GM18909 (cell line): ENCODE results near the gene ARHGEF17.
A peak's percentile ranks its signal among the peaks of the same experiment; 100 is the strongest.

ENCODE experiments used
- ATAC-seq: cut with Tn5 transposase; IDR thresholded peaks from one replicate; pipeline ENCODE4 v1.9.1; 2021; ENCODE audit warnings: mild to moderate bottlenecking; ENCODE audit not compliant: unreplicated experiment, poor library complexity

Gene ARHGEF17

DNA sequence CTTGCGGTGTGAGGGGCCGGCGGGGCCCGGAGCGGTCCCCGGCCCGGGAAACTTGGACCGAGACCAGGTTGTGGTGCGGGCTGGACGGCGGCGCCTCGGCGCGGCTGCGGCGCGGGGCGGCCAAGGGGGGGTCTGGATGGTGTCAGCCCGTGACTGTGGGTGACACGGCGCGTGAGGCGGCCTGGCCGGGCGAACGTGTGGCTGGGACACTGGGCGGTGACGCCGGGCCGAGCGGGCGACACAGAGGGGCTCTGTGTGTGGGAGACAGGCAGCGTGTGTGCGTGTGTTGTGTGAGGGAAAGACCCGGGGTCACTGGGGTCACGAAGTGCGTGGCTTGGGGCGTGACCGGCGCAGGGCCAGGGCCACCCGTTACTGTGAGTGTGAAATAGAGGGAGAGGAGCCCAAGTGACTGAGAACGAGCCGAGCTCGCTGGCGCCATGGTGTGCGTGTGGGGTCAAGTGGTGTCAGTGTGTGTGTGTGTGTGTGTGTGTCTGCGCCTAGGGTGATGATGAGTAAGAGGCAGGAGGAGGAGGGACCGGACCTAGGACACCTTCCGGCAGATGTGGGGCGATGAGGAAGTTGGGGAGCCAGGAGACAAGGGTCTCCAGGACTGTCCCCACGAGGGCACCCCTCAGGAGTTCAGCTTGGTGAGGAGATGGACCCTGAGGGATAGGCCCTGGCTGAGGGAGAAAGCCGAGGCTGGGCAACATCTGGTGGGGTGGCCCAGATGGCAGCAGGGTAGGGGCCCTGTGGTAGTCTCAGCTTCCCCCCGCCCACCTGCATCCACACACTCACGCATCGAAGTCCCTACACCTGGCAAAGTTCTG lies 68.9 kb downstream of the ARHGEF17 start:
- ATAC-seq: peak; percentile 24

DNA sequence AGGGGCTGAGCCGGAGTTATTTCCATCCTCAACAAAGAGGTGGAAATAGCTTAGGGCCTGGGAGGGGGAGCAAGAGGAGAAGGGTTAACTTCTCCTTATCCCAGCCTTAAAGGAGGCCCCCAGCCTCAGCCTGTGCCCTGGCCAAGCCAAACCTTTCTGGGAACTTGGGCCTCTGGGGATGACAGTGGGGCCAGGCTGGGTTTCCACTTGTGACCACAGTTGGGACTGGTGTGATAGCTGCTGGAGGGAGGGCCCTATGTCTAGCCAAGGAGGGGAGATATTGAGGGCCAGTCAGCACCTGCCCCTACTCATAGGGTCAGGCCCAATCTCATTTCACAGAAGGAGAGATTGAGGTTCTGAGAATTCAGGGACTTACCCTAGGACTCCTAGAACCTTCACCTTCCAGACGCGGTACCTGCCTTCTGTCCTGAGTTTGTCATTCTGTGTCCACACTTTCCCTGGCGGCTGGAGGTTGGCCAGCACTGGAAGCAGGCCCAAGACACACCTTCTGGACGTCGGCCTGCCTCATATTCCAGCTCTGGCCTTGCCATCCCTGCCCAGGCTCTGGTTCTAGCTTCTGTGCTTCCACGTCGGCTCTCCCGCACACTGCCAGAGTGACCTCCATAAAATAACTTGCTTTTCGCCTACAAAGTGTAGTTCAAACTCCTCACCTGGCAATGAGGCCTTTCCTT lies 71.3 kb downstream of the ARHGEF17 start:
- ATAC-seq: no peak

DNA sequence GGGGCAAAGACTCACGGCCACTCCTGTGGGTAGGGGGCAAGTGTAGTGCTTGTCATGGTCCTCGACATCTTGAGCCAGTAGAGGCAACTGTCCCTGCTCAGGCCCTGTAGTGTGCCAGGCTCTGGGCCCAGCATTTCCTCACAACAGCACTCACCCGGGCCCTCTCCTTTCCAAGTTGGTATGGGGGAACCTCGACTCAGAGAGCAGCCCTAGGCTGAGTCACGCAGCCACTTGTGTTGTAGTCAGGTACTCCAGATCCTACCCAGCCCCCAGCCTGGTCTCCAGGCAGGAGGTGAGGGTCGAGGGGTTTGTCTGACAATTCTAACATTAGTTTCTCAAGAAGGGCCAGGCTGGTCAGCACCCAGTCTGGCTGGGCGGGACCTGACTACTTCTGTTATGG lies 72.3 kb downstream of the ARHGEF17 start:
- no peak for ATAC-seq

DNA sequence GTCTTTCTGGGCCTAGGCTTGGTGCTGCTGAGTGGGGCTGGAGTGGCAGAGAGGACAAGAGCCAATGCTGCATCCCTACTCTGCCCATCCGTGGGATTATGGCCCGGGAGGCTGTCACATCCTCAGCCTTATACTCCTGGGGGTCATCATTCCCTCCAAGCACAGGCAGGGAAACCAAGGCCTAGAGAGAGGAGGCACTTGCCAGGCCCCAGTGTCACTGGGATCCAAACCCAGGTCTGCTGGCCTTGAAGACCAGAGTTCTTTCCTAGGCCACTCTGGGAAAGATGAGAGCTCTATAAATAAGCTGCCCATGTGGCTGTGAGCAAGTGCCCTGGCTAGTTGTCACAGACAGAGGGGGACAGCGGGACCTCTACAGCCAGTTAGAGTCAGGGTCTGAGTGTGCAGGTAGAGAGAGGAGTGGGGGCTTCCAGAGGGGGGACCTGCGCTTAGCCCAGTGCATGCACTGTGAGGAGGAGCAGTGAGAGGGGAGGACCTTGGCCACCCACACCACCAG lies 72.9 kb downstream of the ARHGEF17 start:
- ATAC-seq: no peak

DNA sequence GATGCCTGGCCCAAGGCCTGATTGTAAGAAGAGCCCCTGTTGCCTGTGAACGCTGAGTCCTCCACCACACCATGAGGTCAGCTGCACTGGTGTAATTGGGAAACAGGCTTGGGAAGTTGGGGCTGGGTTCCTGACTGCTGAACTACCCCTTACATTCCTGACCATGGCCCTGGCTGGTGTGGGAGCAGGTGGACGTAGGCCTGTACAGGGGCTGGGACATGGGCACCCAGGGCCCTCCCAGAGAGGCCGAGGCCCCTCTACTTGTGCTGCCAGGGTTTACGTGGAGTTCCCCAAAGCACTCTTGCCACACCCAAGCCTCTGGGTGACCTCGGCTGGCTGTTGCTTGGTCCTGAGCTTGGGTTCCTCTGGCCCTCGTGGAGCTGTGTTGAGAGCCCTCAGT lies 73.5 kb downstream of the ARHGEF17 start:
- no peak for ATAC-seq

DNA sequence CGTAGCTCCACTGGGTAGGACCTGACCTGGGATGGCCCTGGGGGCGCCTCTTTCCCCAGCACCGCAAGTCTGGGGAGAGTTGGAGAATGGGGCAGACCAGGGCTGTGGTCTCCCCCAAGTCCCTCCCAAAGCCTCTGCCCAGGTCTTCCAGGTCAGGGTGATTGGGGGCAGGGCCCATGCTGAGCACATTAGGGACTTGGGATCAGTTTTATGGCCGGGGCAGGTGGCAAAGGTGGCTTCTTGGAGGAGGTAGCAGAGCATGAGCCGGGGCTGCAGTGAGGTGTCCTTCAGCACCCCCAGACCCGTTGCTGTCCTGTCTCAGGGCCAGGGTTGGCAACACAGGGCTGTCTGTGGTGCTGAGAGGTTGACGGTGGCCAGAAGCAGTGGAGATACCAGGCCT lies 74.1 kb downstream of the ARHGEF17 start:
- no peak for ATAC-seq

DNA sequence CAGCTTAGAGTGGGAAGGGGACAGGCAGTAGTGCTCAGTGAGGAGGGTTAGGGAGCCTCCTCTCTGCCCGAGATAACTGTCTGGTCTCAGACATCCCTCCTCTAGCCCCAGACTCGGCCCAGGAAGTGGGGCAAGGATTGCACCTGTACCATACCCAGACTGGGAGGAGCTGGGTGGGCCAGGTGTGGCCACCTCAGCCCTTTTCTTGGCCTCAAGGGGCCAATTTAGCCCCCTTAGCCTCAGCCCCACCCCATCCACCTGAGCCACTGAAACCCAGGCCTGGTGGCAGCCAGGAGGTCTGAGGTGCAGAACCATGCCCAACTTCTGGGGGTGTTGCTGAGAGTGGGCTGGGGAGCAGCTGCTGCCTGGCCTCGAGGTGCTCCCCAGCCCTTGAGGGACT lies 74.7 kb downstream of the ARHGEF17 start:
- ATAC-seq: no peak

DNA sequence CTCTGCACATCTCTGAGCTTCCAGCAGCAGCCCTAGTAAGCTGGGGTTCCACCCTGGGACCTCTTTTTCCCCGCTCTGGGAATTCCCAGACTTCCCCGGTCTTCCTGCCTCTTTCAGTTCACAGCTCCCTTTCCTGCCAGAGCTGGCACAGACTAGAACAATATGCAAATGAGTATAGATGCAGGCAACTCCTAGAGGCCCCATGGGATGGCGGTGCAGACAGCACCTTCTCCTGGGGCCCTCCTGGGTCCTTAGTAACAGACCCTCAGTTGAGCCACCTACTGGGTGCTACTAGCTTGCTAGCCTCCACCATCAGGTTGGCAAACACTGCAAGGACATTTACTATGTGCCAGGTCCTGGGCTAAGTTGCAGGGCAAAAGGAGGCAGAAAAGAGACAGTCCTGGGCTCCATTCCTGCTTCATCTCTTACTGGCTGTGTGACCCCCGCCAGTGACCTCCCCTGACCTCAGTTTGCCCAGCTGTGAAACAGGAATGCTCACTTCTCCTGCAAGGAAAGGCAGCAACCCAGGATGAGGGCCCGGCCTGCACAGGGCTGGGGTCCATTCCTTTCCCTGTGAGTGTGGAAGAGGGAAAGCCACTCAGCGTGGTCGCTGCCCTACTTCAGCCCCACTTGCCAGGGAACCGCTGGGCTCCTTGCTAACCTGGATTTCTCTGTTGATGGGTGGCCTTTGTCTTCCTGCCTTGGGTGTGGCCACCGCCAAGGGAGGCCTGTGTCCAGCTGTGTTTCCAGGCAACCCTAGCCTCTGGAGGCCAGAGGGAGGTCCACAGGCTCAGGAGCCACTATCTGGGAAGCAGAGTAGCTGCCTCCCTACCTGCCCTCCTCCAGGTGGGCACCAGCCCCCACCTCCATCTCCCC lies 75.4 kb downstream of the ARHGEF17 start:
- ATAC-seq: no peak

DNA sequence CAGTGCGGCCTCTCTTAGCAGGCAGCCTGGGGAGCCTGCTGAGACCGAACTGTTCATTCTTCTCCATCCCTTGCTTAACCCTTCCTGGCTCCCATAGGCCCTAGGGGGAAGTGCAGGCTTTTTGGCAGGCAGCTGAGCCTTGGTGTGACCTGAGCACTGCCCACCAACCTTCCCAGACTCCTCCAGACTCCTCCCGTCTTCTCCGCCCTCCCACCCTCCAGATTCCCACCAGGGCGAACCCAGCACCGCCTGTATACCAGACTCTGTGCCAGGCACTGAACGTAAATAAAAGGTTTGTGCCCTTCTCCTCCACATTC lies 76.0 kb downstream of the ARHGEF17 start:
- no peak for ATAC-seq

DNA sequence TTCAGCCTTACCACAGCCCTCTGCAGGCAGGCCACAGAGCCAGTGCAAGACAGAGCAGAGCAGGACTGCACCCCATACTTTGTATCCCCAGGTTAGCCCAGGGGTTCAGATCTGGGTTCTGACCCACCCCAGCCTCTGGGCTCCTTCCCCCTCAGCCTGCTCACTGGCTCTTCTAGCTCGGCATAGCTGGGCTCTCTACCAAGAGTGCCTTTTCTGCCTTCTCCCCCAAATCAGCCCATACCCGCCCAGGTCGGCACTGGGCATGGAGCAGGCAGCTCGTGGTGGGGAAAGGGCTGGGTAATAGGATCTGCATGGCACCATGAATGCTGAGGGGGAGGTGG lies 76.4 kb downstream of the ARHGEF17 start:
- no peak for ATAC-seq

DNA sequence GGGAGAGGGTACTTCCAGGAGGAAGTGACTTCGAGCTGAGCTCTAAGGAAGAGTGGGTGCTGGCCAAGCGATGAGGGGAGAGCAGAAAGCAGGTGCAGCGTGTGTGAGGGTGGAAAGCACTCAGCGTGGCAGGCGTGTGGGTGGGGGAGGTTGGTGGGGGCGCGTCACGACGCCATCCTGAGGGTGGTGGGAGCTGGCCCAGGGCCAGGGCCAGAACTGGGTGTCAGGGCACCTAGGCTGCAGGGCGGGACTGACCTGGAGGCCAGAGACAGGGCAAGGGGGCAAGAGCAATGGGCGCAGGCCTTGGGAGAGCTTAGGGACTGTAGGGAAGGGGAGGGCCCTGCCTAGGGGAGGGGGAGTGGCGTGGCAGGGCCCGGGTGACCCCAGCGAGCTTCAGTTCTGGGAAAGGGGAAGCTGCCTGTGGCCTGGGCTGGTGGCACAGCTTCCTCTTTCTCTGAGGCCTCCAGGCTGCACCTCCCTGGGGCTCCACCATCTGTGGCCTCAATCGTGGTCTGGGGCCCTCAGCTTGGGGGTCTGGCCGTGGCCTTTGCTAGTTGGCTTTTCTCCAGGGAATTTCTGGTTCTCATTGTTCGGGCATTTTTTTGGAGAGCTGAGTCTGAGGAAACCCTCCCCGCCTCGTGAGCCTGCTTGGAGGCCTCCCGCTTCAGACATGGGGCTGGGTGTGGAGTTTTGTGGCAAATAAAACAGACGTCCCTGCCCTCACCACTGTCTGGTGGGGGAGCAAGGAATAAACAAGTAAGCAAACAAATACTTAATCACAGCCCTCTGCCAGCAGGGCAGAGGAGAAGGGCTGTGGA lies 77.0 kb downstream of the ARHGEF17 start:
- peak; percentile 54 for ATAC-seq

DNA sequence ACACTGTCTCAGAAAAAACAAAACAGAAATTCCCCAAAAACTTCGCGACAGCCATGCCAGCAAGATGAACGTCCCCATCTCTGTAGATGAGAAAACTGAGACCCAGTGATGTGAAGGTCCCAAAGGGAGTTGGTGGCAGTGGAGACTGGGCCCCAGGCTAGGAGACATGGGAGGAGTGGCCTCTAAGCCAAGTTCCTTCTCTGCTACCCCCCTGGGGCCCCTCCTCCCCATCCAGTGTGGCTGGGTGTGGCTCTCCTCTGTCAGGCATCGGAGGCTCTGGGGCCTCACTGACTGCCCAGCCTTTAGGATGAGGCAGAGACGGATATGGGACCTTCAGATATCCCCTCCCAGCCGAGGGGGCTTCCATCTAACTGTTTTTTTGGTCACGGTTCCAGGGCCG lies 77.9 kb downstream of the ARHGEF17 start:
- ATAC-seq: no peak

DNA sequence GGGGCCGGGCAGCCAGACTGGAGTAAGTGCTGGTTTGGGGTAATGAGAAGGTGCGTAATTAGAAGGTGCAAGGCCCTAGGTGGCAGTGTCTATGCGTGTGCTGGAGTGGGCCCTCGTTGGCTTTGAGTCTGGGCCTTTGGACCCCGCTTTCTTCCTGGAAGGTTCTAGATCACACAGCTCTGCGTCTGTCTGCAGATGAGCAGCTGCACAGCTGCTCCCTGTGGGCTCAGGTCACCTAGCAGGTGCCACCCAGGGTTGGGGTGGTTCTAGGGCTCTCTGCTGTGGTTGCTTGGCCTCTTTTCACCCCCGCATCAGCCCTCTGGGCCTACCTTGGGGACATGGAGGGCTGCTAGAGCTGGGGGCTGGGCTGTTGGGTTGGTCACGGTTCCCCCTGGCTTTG lies 78.5 kb downstream of the ARHGEF17 start:
- ATAC-seq: no peak

DNA sequence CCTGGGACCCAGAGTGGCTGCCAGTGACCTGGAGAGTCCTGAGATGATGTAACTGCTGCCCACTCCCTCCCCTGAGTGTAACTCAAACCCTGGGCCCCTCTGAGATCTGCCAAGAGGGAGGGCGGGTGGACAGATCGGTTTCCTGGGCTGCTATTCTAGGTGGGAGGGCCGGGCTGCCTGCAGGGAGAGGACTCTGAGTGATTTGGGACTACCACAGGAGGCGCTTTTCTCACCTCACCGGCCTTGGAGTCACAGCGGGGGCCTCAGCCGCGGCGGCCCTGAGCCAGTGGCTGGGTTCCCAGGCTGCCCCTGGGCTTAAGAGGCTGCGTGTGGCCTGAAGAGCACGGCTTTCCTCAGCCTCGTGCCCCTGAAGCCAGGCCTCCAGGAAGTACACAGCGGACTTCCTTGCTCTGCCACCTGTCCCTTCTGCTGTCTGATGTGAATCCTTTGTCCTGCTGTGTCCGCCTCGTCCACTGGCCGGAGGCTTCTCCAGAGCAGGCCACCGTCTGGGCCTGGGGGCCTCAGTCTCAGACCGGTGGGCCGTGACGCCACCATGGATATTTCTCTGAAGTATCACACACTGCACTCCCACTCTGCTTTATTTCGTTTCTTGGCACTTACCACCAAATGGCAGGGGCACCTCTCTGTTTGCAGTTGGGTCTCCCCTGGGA lies 79.7 kb downstream of the ARHGEF17 start:
- no peak for ATAC-seq

DNA sequence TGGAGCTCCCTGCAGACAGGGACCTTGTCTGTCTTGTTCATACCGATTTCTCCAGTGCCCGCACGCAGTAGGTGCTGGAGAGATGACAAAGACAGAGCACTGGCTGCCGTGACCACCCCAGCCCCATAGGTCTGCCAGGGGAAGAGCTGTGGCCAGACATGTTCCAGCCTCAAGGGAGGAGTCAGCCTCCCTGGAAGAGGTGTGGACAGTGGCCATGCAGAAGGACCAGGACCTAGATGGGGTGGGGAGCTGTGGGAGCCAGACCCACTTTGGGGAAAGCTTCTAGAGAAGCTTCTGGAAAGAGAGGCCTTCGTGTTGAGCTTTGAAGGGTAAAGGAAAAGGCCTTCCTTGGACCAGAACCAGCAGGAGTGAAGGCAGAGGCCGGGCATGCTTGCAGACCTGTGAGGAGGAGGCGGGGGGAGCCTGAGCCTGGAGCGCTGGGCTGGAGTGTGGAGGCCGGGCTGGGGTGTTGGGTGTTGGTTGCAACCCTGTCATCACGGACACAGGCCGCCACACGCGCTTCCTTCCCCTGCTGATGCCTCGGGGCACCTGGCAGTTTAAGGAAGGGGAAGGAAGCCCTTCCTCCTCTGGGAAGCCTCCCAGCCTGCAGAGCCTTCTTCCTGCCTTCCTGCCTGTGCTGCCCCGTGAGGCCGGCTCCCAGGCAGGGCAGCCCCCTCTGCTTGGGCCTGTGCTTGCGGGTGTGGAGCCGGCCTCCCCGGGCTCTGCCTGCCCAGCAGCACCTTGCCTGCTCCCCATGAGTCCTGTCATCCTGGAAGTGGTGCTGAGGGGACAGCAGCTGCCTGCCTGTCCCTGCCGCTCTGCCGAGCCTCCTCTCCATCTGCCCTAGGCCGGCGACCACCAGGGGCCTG lies 80.4 kb downstream of the ARHGEF17 start:
- no peak for ATAC-seq

DNA sequence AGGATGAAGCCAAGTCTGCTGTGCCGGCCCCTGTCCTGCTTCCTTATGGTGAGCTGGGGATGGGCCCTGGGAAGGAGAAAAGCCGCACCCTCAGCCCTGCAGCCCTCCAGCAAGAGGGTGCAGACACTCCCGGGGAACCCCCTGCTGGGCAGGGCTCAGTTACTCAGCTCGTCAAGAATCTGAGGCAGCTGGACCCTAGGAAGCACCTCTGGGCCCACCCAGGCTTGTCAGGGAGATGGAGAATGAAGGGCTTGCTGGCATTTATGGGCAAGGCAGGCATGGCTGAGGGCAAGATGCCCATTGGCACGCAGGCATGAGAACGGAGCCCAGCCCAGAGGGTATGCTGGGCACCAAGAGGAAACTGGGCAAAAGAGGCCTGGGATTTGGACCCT lies 81.1 kb downstream of the ARHGEF17 start:
- no peak for ATAC-seq

DNA sequence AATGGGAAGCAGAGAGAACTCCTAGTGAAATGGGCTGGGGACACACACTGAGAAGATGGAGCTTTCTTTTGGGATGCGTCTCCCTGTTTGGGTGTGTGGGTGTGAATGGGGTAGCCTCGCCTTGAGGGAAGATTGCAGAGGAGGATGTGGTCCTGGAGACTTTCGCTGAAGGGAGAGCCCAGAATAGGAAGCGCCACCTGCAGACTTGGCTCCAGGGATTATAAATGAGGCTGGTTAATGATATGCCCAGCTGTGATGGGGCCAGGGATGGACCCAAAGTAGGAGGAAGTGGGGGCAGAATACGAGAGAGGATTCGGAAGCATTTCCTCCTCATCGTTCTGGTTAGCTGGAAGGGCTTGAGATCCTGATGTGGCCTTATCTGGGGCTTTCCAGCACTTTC lies 81.8 kb downstream of the ARHGEF17 start:
- ATAC-seq: no peak

DNA sequence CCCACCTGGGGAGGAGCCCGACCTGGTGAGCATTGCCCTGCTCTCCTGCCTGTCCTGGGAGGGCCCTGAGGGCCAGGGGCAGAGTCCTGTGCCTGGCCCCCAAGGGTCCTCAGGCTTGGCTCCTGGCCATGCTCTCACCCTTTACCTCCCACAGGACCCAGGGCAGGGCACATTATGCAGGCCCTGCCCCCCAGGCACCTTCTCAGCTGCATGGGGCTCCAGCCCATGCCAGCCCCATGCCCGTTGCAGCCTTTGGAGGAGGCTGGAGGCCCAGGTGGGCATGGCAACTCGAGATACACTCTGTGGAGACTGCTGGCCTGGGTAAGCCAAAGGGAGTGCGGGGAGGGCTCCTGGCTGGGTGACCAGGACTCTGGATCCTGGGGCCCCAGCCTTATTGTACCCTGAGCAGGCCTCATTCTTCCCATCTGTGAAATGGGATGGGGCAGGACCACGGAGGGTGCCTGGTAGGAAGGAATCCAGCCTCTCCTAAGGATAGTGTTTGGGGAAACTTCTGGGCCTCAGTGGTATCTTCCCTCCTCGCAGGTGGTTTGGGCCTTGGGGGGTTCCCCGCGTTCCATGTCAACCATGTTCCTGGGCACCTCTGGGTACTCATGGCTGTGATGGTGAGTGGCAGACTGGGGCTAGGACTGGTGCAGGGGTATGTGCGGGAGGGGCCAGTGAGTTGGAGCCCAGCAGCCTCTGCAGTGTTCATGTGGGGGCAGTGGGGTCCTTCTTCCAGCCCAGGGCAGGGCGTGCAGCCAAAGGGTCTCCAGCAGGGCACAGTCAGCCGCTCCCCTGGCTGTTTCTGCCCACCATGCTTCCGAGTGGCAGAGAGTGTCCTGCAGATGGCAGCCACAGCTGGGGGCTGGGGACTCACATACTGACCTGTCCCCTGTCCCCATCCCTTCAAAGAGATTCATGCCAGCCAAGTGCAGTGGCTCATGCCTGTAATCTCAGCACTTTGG lies 82.8 kb downstream of the ARHGEF17 start:
- ATAC-seq: no peak
